GM21360 (cell line): Measurements from ENCODE around the gene ZNF488.
"Not testable (repeated sequence)": the region's sequence is repeated elsewhere in the genome, so short reads cannot be mapped to it uniquely, and the experiment has no call there.

Experiments
- ATAC-seq: cut with Tn5 transposase; IDR thresholded peaks from one replicate; pipeline ENCODE4 v1.9.1; 2021; ENCODE audit warnings: mild to moderate bottlenecking, moderate library complexity; ENCODE audit not compliant: unreplicated experiment

The ZNF488 gene

DNA sequence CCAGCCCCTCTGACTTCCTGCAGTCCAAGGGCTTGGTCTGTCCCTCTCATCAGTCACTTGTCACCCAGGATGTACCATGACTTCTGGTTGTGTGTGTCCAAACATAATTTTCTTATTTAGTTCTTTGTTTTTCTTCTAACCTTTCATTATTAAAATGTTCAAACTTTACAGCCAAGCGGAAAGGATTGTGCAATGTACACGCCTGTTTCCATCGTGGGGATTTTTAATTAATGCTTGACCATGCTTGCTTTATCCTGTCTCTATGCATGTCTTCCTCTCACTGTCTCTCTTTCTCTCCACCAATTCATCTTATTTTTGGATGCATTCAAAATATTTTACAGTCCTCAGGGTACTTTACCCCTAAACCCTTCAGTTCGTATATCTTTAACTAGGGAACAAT lies 26.2 kb upstream of the ZNF488 start:
- ATAC-seq: no peak

DNA sequence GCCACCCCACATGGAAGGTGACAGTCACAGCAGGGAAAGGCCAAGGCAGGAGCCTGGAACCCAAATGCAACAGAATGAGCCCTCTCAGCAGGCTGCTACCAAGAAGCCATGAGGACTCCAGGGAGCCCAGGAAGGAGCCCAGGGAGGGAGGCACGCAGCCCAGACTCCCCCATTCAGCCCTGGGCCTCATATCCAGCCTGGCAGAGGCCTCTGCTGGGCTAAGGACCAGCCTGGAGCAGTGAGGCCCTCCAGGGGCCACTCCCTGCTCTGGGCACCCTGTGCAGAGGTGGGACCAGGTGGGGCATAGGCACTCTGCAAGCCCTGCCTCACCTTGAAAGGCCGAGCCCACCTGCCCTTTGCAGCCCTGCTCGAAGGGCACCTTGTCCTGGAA lies 25.8 kb upstream of the ZNF488 start:
- no peak for ATAC-seq

DNA sequence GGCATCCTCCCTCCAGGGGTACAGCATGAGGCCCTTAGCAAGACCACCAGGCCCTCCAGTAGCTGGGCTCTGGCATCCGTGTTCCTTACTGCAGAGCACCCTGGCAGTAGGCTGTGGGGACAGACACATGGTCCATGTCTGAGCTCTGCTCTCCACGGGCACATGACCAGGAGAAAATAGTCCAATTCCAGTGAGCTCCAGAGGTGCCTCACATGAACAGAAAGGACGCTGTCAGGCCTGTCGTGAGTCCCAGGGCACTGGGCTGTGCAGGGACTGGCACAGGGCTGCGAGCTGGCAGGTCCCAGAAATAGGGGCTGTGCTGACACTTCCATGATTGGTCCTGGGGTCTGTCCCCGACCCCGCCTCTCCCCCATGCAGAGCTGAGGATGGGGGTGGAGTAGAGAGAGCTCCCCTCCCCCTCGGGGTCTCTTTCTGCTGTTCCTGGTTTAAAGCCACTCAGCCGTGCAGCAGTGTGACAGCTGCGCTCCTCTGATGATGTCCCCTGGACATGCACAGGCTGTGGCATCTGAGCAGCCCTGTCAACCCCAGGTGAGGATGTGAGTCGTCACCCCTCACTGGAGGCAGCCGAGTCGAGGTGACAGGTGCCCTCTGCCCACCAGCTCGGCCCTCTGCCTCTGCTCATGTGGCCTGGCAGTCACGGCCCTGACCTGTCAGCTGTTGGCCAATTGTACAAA lies 25.2 kb upstream of the ZNF488 start:
- no peak for ATAC-seq

GRCh38 chr10:47408606-47409005 lies 24.5 kb upstream of the ZNF488 start:
- no peak for ATAC-seq

- no peak for ATAC-seq
These were observed 23.0 kb upstream of the ZNF488 start for GRCh38 chr10:47406870-47407691.

DNA sequence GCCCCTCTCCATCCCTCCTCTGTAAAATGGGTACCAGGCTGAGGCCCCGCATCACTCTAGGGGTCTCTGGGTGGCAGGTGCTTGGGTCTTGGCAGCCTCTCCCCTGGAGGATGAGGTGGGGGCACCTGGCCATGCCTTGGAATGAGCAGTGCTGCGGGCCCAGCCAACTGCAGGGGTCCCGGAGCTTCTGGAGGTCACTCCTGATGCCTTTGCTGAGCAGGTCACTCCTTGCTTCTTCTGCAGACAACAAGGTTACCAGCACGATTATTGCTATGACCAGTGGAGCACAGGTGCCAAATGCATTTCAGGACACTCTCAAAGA lies 22.4 kb upstream of the ZNF488 start:
- no peak for ATAC-seq

GRCh38 chr10:47405857-47406547 lies 21.9 kb upstream of the ZNF488 start:
- no peak for ATAC-seq

GRCh38 chr10:47404937-47405336 lies 20.8 kb upstream of the ZNF488 start:
- ATAC-seq: no peak

DNA sequence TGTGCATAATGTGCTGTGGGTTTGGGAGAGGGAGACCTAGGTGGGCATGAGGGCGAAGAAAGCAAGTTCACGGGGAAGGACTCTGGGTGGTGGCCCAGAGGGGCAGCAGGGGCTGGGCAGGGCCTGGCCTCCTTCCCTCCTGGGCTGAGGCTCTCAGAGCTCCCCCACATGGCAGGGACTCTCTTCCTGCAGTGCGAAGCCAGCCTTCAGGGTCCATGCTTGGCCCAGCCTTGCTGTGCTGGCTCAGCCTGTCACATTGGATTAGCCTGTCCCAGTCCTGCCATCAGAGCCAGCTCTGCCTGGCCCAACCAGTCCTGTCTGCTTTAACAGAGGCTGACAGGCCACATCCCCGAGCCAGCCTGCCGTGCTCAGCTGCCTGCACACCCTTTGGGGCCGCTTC lies 20.4 kb upstream of the ZNF488 start:
- ATAC-seq: no peak

DNA sequence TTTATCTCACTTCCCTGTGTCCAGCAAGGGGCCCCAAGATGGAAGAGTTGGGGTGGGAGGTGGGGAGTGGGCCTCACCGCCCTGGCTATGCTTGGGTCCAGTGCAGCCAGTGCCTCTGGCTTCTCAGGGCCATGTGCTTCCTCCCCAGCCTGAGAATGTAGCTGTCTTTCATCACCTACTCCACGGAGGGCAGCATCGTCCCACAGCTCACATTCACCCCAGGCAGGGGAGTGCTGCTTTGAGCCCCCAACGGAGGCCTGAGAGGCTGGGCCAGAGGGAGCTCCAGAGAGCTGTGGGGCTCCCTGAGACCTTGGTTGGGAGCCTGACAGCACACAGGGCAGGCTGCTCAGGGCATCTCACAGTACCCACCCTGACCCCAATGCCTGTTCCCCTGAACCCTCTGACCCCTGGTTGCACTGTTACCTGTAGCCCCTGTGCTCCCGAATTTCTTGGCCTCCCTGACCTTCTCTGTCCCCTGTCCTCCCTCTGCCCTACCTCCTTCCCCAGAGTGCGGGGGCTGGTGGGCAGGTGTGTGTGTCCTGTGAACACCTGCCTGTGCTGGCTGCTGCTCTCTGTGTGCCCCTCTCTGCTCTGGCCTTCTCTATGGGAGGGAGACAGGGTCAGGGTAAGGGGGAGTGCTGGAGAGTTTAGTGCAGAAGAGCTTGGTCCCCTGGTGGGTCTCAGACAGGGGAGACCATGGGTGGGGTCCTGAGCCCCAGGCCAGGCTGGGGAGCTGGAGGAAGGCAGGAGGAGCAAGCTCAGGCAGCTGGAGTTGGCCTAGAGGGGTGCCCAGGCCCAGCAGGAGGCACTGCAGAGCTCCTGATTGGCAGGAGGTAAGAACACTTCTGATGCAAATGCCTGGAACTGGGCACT lies 19.6 kb upstream of the ZNF488 start:
- ATAC-seq: no peak

DNA sequence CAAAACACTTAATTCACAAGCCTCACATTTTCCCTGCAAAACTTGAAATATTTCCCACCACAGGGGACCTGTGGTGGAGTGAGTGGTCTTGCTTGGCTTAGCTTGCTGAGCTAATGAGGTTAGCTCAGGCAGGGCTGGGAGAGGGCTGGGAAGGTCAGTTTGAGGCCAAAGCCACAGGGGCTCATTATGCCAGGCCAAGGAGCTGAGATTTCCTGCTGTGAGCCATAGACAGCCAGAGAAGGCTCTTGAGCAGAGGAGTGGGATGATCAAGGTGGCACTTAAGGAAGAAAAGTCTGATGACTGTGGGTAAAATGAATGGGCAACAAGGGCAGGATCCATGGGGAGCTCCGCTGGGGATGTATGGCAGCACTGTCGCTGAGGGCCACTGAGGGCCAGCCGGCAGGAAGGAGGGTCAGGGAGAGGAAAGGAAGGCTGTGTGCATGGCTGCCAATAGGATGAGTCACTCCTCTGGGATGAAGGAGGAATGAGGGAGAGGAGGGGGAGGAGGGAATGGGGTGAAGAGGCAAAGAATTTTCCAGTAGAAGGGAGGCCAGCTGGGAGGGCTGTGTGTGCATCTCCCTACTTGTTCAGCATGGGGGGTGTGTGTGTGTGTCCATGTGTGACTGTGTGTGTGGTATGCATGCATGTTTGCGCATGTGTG lies 18.7 kb upstream of the ZNF488 start:
- no peak for ATAC-seq

- no peak for ATAC-seq
These were observed 18.0 kb upstream of the ZNF488 start for GRCh38 chr10:47401874-47402640.

DNA sequence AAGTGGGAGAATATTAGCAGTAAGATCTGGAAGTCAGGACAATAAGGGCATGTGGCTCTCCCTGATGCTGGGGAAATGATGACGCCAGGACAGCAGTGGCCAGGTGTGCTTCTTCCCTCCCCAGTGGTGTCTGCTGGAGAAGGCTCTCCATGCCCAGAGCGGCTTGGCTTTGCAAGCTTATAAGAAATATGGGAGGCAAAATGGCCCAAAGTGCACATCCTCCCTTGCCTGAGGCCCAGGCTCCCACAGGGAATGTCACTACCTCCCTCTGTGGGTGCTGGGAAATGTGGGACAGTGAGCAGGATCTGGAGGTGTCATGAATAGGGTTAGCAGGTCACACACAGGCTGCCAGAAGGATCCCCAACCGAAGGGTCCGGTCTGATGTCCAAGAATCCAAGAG lies 17.1 kb upstream of the ZNF488 start:
- ATAC-seq: no peak

- no peak for ATAC-seq
These were observed 16.7 kb upstream of the ZNF488 start for GRCh38 chr10:47400786-47401185.

- ATAC-seq: no peak
These were observed 16.2 kb upstream of the ZNF488 start for GRCh38 chr10:47400251-47400650.

DNA sequence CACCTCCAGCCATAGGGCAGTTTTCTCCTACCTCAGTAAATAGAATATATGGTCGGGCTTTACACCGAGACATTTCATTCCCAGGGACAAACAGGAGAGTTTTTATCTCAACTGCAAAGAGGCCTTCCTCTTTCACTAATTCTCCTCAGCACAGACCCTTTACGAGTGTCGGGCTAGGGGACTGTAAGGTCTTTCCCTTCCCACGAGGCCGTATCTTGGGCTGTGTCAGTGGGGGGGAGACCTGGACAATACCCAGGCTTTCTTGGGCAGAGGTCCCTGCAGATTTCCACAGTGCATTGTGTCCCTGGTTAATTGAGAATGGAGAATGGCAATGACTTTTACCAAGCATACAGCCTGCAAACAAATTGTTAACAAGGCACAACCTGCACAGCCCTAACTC lies 13.2 kb upstream of the ZNF488 start:
- ATAC-seq: no peak

DNA sequence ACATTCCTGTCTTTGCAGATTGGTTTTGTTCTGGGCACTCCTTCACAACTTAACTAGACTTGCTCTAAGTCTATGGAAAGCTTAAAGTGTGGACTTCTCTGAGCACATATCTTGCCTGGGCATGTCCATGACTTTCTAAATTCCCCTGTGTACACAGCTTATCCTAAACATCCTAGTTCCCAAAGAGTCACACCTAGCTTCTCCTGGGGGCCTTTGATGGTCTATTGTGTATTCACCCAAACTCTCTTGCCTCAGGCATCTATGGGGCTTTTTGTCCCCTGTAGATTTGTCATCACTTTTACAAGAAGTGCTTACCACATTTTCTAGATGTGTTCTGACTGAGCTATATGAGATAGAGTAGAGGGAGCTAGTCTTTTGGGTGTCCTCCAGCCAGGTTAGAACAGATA lies 12.2 kb upstream of the ZNF488 start:
- no peak for ATAC-seq

GRCh38 chr10:47389619-47390018 lies 5.5 kb upstream of the ZNF488 start:
- ATAC-seq: no peak

GRCh38 chr10:47388879-47389278 lies 4.8 kb upstream of the ZNF488 start:
- no peak for ATAC-seq

DNA sequence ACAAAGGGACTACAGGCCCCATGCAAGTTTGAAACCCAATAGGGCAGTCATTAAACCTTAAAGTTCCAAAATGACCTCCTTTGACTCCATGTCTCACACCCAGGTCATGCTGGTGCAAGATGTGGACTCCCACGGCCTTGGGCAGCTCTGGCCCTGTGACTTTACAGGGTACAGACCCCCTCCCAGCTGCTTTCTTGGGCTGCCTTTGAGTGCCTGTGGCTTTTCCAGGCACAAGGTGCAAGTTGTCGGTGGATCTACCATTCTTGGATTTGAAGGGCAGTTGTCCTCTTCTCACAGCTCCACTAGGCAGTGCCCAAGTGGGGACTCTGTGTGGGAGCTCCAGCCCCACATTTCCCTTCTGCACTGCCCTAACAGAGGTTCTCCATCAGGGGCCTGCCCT lies 2.0 kb upstream of the ZNF488 start:
- not testable (repeated sequence) for ATAC-seq
